HL-60 (cell line): Measurements from ENCODE around the gene LRRC72.

Experiments used
- CTCF ChIP-seq: IDR thresholded peaks from one replicate; pipeline ENCODE4 v1.5.1; 2011; ENCODE audit warnings: low read length, control low read depth, inconsistent platforms; ENCODE audit not compliant: insufficient read depth
- REST ChIP-seq: IDR thresholded peaks from 2 replicates; pipeline ENCODE4 v1.6.1; 2012; ENCODE audit warnings: low read depth; ENCODE audit not compliant: insufficient replicate concordance

- TF ChIP-seq REST (no peak), CTCF (no peak)
Measured at GRCh38 chr7:16616542-16616941, 89.9 kb downstream of the LRRC72 start.
